Measurements from ENCODE around the gene CRACR2A. TPM values are rescaled to one million over a fixed set of nuclear protein-coding genes. Genes with fewer than 3 reads are reported as not detected.

Gene CRACR2A
- polyA plus RNA-seq, 1 donor from 2014 or later: 2.1 TPM

GRCh38 chr12:3759878-3760277 is 7.0 kb upstream of the CRACR2A start:
- TF ChIP-seq POLR2AphosphoS5 (IDR thresholded peaks at IDR 0.05) (no peak), SMC3 (conservative IDR thresholded peaks at IDR 0.05; ENCODE audit: poor library complexity) (no peak), CTCF (IDR thresholded peaks at IDR 0.05; ENCODE audit: poor library complexity, severe bottlenecking) (no peak), EP300 (conservative IDR thresholded peaks at IDR 0.05; ENCODE audit: poor library complexity, severe bottlenecking) (no peak), TAF1 (IDR thresholded peaks at IDR 0.05; ENCODE audit: low read depth) (no peak), MXI1 (conservative IDR thresholded peaks at IDR 0.05; ENCODE audit: poor library complexity, severe bottlenecking) (no peak), REST (IDR thresholded peaks at IDR 0.05; ENCODE audit: borderline replicate concordance) (no peak), RAD21 (conservative IDR thresholded peaks at IDR 0.05) (no peak), EZH2 (IDR thresholded peaks at IDR 0.05; ENCODE audit: borderline replicate concordance, insufficient read depth, low read length, poor library complexity, severe bottlenecking) (no peak)
- no peaks in the 10 kb centered on the region for H3K9me3 ChIP-seq (ENCODE audit: low read length)
- no peak overlapping the region for H3K4me2 ChIP-seq (ENCODE audit: low read length)
- no peaks in the 10 kb centered on the region for H3F3A ChIP-seq (ENCODE audit: insufficient read depth, low read length, poor library complexity, severe bottlenecking)
- H3K9me2 ChIP-seq (ENCODE audit: insufficient read depth, low read length): no peaks in the 10 kb centered on the region
- no peak overlapping the region for H3K27ac ChIP-seq (ENCODE audit: low read length)
- no peaks in the 10 kb centered on the region for H3K79me2 ChIP-seq (replicated peaks; ENCODE audit: insufficient read depth, low read length)
- H3K36me3 ChIP-seq (ENCODE audit: insufficient read depth, low read length): no peaks in the 10 kb centered on the region
- no peak overlapping the region for H2AFZ ChIP-seq (ENCODE audit: low read depth, low read length)
- no peak overlapping the region for H3K9ac ChIP-seq (ENCODE audit: low read length)
- no peaks in the 10 kb centered on the region for H3K27me3 ChIP-seq (ENCODE audit: insufficient read depth, low read depth, low read length)
- no peak overlapping the region for H3K4me3 ChIP-seq (ENCODE audit: low read length)
- no peaks in the 10 kb centered on the region for H4K20me1 ChIP-seq (ENCODE audit: insufficient read depth)

- Histone ChIP-seq H3K27ac (ENCODE audit: low read length) (no peak overlapping the region), H2AFZ (ENCODE audit: low read depth, low read length) (no peak overlapping the region), H3K79me2 (replicated peaks; ENCODE audit: insufficient read depth, low read length) (no peaks in the 10 kb centered on the region), H4K20me1 (ENCODE audit: insufficient read depth) (no peaks in the 10 kb centered on the region), H3K27me3 (ENCODE audit: insufficient read depth, low read depth, low read length) (peaks cover 6% of the 10 kb centered on the region), H3K9me2 (ENCODE audit: insufficient read depth, low read length) (no peaks in the 10 kb centered on the region), H3K4me3 (ENCODE audit: low read length) (no peak overlapping the region), H3F3A (ENCODE audit: insufficient read depth, low read length, poor library complexity, severe bottlenecking) (no peaks in the 10 kb centered on the region), H3K9me3 (ENCODE audit: low read length) (no peaks in the 10 kb centered on the region), H3K4me2 (ENCODE audit: low read length) (no peak overlapping the region), H3K36me3 (ENCODE audit: insufficient read depth, low read length) (no peaks in the 10 kb centered on the region), H3K9ac (ENCODE audit: low read length) (no peak overlapping the region)
- TF ChIP-seq CTCF (IDR thresholded peaks at IDR 0.05; ENCODE audit: poor library complexity, severe bottlenecking): no peak
- no peak for TF ChIP-seq MXI1 (conservative IDR thresholded peaks at IDR 0.05; ENCODE audit: poor library complexity, severe bottlenecking)
- no peak for TF ChIP-seq RAD21 (conservative IDR thresholded peaks at IDR 0.05)
- no peak for TF ChIP-seq REST (IDR thresholded peaks at IDR 0.05; ENCODE audit: borderline replicate concordance)
- TF ChIP-seq SMC3 (conservative IDR thresholded peaks at IDR 0.05; ENCODE audit: poor library complexity): no peak
- TF ChIP-seq EP300 (conservative IDR thresholded peaks at IDR 0.05; ENCODE audit: poor library complexity, severe bottlenecking): no peak
- no peak for TF ChIP-seq TAF1 (IDR thresholded peaks at IDR 0.05; ENCODE audit: low read depth)
- no peak for TF ChIP-seq POLR2AphosphoS5 (IDR thresholded peaks at IDR 0.05)
- no peak for TF ChIP-seq EZH2 (IDR thresholded peaks at IDR 0.05; ENCODE audit: borderline replicate concordance, insufficient read depth, low read length, poor library complexity, severe bottlenecking)
These were observed 4.4 kb upstream of the CRACR2A start for GRCh38 chr12:3757261-3757660.

All from neural cell (in vitro differentiated cells).